CD4-positive, alpha-beta T cell treated with Interleukin-15 for 1 hour (primary cell): Measurements from ENCODE around the gene OVCH2.
"Not testable (repeated sequence)": the region's sequence is repeated elsewhere in the genome, so short reads cannot be mapped to it uniquely, and the experiment has no call there.

Experiments used
- DNase-seq: peaks from one replicate; pipeline ENCODE4 v3.0.0-alpha.2; 2020

The OVCH2 gene, protein sequence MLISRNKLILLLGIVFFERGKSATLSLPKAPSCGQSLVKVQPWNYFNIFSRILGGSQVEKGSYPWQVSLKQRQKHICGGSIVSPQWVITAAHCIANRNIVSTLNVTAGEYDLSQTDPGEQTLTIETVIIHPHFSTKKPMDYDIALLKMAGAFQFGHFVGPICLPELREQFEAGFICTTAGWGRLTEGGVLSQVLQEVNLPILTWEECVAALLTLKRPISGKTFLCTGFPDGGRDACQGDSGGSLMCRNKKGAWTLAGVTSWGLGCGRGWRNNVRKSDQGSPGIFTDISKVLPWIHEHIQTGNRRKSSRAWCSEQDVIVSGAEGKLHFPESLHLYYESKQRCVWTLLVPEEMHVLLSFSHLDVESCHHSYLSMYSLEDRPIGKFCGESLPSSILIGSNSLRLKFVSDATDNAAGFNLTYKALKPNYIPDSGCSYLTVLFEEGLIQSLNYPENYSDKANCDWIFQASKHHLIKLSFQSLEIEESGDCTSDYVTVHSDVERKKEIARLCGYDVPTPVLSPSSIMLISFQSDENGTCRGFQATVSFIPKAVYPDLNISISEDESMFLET

DNA sequence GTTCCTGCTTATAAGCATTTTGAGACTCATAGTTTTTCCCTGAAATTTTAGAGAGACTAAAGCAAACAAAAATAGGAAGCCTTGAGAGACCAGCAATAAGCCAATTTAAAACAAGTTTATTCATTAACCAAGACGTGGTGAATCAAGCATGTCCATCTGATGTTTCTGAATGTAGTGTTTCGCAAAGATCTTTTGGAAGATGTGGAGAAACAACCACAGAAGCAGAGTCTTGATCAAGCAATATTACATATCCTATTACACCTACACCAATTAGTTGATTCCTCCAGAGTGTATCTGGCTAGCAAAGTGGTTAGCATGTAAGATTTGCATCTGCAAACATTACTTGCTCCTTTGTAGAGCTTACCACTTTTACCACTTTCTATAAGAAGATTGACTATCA is at the start of gene OVCH2:
TSS of gene OVCH2 (minus strand) at position 101 of the 400 bp plus-strand sequence. CDS start at position 18, 83 bp downstream.
- DNase-seq: no peak

DNA sequence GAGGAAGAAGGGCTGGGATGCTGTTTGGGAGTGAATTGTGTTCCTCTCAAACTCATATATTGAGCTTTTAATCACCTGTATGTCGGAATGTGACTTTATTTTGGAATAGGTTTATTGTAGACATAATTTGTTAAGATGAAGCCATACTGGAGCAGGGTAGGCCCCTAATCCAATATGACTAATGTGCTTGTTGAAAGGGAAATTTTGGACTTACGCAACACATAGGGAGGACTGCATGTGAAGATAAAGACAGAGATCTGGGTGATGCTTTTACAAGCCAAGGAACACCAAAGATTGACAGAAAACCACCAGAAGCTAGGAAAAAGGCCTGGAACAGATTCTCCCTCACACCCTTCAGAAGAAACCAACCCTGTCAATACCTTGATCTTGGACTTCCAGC is 43.2 kb upstream of the OVCH2 start:
- no peak for DNase-seq

DNA sequence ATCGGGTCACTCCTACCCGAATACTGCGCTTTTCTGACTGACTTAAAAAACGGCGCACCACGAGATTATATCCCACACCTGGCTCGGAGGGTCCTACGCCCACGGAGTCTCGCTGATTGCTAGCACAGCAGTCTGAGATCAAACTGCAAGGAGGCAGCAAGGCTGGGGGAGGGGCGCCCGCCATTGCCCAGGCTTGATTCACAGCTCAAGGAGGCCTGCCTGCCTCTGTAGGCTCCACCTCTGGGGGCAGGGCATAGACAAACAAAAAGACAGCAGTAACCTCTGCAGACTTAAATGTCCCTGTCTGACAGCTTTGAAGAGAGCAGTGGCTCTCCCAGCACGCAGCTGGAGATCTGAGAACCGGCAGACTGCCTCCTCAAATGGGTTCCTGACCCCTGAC is 28.5 kb upstream of the OVCH2 start:
- DNase-seq: not testable (repeated sequence)

DNA sequence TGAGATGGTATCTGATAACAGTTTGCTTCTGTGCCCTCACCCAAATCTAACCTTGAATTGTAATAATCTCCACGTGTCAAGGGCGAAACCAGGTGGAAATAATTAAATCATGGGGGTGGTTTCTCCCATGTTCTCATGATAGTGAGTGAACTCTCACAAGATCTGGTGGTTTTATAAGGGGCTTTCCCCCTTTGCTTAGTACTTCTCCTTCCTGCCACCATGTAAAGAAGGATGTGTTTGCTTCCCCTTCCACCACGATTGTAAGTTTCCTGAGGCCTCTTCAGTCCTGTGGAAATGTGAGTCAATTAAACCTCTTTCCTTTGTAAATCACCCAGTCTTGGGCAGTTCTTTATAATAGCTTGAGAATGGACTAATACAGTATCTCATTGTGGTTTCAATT is 8.5 kb upstream of the OVCH2 start:
- DNase-seq: no peak

DNA sequence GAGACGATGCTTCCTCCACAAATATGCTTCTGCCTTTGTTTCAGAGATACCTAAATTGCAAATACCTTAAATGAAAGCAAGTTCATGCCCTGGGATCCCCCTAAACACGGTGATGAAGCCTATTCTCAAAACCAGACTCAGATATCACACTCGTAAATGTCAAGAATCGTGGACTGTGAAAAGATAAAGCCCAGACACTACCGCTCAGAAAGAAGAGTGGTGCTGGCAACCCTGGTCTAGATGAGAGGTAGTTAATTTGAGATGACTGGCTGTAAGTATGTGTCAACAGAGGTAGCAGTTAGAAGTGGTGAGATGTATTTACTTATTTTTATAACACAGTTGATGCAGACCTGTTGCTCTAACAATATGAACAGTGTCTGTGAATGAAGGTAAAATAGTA is 2.5 kb downstream of the OVCH2 start:
- DNase-seq: no peak

DNA sequence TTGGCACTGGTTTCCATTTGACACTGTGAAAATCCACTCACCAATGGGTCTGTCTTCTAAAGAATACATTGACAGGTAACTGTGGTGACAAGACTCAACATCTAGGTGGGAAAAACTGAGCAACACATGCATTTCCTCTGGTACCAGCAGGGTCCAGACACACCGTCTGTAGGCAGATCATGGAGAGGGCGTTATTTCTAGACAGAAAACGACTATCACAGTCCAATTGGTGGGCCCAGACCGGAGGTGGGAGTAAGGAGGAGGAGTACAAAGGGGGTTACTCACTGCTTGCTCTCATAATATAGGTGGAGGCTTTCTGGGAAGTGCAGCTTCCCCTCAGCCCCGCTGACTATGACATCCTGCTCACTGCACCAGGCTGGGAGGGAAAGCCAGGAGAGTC is 9.9 kb downstream of the OVCH2 start:
- DNase-seq: no peak

DNA sequence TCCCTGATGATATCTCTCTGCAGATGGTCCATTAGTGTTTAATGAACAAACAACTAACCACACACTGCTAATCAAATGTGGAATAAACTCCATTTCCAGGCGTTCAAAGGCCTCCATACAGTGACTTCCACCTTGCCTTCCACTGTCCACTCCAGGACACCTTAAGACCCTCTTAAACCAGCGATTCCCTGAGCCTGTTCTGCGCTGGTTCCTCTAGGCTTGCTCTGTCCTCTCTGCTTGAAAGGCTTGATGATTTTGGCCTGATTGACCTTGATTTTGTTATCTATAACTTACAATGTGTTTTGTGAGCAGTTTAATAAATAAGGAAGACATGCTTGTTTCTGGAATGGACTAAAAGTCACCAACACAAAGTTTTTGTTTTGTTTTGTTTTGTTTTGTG is 12.0 kb downstream of the OVCH2 start:
- DNase-seq: no peak

DNA sequence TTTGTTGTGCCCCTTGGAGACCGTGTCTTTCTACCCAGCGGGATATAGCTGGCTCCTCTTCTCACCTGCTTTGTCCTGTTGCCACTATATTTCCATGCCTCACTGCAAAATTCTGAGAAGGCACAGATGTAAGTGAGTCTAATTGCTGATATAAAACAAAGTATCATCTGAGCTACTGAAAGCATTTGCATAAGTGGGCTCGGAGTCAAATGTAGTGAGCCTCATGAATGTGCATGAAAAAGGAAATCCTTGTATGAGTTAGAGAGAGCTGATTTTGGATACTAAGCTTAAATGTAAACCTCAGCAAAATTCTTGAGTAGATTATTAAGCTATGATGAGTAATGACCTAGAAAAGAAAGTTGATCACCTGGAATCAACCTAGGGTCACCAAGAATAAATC is 13.9 kb downstream of the OVCH2 start:
- DNase-seq: no peak

DNA sequence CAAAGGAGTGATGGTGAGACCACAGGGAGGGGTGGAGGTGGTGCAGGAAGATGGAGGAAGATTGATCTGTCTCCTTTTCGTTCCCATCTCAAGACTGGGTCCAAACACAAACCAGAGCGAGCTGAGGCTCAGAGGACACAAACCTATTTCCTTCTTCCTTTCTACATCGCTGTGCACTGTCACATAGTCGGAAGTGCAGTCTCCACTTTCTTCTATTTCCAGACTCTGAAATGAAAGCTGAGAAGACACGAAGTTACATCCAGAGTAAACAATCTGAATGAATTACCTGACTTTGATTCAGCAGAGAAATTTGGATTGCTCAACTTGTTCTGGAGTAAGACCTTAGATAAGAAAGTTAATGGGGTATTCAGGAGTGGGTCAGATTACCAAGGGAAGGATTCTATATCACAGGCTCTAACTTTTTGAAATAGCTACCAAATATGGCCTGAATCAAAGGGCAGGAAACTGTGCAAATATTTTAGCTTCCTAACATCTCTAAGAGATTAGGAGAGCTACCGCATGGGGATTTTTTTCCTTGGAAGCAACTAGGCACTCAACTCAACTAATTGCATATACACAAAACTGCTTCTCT is 14.4 kb downstream of the OVCH2 start:
- DNase-seq: no peak

DNA sequence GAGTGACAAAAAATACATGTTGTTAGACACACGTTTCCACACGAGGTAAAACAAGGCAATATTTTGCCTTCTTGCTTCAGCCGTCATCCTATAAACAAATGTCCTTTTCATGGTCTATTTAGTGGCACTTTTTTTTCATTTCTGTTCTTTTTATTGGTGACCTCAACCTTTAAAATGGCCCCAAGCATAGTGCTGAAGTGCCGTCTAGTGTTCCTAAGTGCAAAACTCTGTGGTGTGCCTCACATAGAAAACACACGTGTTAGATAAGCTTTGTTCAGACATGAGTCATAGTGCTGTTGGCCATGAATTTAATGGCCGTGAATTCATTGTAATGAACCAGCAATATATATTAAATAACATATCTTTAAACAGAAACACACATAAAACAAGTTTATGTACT is 15.6 kb downstream of the OVCH2 start:
- DNase-seq: no peak

DNA sequence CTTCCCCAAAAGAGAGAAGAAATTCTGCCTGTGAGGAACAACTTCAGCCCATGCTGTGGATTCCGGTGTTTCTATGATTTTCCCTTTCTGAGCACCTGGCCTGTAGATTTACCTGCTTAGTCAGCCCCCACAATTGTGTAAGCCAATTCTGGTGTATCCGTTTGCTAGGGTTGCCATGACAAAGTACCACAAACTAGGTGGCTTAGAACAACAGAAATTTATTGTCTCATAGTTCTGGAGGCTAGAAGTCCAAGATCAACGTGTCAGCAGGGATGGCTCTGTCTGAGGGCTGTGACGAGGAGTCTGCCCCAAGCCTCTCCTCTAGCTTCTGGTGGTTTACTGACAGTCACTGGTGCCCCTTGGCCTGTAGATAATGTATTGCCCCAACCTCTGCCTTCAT is 17.0 kb downstream of the OVCH2 start:
- no peak for DNase-seq

DNA sequence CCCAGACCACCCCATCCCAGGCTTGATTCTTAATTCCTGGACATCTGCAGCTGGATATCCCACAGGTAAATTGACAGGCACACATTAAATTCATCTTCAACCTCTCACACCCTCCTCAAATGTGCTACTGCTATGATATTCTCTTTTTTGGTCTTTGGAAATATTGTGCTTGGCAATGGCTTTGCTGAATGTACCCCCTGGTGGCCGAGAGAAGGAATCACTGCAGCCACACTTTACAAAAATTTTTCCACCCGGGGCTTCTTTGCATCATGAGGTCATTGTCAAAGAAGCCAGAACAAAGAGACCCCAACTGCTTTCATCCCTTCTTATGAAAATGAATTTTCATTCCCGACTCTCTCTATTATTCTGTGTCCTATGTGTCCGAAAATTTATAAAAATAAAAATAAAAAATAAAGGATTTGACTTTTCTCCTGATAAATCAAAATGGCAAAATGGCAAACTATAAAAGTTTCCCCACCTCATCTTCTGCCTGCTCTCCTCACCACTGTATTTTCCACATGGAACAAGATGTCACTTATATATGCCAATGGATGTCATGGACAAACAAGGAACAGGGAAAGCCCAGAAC is 17.9 kb downstream of the OVCH2 start:
- no peak for DNase-seq

DNA sequence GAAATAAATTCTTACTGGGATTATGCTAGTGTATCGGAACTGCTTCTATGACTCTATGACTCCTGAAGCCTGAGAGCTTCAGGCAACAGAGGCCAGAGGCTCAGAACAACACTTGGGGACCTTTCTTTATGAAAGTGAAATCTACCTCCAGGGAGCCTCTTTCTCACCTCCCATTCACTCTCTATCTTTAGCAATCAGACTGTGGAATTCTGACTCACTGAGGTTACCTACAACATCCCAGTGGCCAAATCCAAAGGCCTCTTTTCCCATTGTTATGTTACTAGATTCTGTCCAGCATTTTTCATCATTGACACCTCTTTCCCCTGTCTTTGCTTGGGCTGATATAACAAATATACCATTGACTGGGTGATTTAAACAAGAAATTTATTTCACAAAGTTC is 18.9 kb downstream of the OVCH2 start:
- no peak for DNase-seq

DNA sequence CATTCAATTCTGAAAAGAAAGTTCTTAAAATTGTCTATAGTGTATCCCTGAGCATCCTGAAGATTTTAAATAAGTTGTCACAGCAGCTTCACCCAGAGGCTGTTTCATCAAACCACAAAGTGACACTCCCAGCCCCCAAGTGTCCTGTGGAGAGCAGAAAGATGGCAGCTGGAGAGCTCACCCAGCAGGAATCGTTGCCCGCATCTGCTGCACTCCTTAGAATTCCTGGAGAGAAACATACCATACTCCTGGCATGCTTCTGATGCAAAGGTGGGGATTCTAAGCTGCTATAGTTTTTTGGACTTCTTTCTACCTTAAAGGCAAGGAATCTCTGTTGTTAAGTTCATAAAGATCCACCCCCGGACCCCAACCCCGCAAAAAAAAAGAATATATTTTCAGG is 19.5 kb downstream of the OVCH2 start:
- DNase-seq: no peak

DNA sequence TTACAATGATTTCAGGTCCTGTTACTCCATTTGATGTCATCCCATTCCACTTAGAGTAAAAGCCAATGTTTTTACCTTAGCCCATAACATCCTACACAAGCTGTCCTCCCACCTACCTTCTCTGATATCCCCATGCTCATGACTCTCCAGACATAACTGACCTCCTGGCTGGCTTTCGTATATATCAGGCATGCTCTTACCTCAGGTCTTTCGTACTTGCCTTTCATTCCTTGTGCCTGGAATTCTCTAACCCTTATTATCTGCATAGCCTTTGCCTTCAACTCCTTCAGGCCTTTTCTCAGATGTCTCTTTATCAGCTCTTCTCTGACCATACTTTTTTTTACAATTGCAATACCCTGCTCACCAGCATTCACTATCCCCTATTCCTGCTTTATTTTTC is 22.7 kb downstream of the OVCH2 start:
- no peak for DNase-seq

DNA sequence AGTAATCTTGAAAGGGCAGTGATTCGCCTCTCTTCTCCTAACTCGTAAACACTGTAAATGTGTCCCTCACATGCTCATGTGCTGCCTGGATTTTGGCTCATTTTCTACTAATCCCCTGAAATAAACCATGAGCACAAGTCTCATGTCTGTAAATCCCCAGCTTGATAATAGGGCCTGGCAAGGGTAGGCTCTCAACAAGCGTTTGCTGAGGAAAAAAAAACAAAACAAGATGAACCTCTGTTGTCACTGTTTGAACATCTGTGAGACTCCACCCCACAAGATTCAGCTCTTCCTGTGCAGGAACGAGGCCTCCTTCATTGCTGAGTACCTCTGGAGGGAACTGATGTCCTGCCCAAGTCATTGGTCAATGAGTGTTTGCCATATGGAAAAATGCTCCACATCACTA is 28.5 kb downstream of the OVCH2 start:
- DNase-seq: no peak

DNA sequence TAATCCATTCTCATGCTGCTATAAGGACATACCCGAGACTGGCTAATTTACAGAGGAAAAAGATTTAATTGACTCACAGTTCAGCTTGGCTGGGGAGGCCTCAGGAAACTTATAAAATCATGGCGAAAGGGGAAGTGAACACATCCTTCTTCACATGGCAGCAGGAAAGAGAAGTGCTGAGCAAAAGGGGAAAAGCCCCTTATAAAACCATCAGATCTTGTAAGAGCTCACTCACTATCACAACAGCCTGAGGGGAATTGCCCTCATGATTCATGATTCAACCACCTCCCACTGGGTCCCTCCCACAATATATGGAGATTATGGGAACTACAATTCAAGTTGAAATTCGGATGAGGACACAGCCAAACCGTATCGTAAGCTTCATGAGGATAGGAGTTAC is 29.2 kb downstream of the OVCH2 start:
- no peak for DNase-seq

DNA sequence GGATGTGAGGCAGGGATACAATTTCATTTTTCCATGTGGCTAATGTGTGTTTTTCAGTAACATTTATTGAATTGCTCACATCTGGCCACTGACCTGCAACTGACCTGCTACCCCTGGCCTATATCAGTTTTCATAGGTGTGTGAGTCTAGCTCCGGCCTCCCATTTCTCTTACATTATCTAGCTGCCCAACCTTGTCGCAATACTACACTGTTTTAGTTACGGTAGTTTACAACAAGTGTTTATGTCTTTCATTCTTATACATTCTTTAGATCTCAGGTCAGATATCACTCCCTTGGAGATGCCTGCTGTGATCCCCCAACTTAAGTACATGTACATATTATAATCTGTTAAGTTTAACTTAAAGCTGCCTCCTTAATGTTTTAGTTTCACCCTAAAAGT is 30.6 kb downstream of the OVCH2 start:
- DNase-seq: no peak

DNA sequence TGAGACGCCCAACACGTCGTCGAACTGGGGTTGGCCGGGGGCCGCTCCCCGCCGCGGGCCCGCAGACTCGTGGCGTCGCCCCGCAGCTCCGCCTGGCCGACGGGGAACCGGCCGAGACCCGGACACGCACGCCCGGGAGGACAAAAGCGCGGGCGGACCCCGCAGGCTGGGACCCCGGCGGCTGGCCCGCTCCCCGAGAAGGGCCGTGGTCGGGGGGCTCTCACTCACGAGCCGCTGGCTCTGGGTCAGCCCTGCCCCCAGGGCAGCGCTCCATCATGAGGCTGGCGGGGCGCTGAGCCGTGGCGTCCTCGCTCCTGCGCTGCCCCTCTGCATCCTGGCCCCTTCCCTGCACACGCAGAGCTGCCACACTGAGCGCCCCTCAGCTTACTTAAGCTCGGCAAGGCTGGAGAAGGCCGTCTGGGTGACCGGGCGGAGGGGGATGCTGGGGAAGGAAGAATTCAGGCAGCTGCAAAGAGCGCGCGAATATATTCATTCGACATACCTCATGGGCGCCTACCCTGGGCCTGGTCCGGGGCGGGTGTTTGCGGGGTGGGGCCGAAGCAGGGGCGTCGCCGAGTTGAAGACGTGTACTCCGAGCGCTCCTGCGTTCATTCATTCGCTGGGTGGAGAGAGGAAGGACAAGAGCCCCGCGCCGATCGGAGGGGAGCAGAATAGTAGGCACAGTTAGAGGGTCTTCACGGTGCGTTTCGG is 32.4 kb downstream of the OVCH2 start:
- DNase-seq: no peak

DNA sequence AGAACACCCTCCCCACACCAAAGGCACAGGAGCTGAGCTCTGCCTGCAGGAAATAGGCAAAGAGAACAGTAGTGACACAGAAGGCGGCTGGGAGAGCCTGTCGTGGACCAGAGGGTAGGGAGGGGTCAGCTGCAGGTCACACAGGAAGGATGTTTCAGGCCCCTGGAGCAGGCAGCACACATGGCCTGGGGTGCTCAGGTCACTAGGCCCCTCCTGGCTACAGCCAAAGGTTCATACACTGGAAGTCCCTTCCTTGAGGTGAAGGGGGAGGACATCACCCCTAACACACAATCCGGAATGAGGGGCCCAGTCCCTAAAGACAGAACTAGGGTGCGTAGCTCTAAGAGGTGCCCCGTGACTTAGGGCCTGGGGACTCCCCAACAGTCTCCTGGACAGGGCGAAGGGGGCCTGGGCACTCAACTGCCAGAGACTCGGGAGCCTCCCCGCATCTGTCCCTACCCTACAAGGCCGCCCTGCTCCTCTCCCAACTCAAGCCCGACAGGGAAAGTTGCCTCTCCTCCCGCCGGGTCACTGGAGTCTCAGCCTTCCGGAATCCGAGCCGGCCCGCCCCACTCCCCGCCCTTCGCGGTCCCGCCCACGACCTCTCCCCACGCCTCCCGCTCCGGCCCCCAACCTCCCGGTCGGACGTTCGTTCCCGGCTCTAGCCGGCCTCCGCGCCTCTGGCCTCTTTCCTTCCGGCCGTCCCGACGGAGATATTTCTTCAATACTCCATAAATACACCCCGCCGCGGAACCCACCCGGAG is 33.1 kb downstream of the OVCH2 start, which contains the start of gene CYB5R2:
TSS of gene CYB5R2 (minus strand) at position 541 of the 764 bp plus-strand sequence. CDS start 675 bp downstream, outside the sequence.
- DNase-seq: no peak

DNA sequence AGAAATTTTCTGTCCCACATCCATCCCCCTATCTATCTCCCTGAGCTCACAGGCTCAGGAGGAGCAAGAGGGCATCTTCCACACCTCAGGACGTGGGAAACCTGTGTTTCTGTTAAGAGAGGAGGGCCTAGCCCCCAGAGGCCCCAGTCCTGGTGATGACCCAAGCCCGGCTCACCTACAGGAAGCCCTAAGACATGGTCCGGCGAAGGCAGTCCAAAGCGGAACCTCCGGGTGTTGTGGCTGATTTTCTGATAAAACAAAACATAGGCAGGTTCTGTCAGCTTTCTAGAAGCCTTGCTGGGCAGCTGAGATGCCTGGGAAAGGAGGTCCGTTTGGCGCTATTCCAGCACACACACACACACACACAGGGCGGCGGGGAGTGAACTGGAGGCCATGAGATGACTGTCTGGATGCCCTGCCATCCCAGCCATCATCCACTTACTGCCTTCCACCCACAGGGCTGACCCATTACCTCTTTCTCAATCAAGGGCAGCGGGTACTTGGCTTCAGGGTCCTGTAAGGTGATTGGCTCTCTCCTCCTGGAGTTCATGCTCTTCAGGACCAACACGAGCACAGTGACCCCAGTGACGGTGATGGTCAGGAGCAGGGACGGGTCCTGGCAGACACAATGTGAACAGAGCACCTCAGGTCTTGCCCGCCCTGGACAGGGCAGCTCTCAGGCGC is 33.9 kb downstream of the OVCH2 start:
- no peak for DNase-seq
